Neural progenitor cell (in vitro differentiated cells): ENCODE data around the gene C20orf202. TPM values are rescaled to one million over a fixed set of nuclear protein-coding genes. Genes with fewer than 3 reads are reported as not detected.

Source experiments
- DNase-seq: peaks from one replicate; pipeline ENCODE4 v3.0.0-alpha.2; 2016; ENCODE audit warnings: low spot score
- H2AFZ ChIP-seq: fragments of 200-600 bp; sonication (generic); replicated peaks from 2 replicates; pipeline ENCODE4 v1.6.1; 2016; ENCODE audit warnings: antibody characterized with exemption
- H3F3A ChIP-seq: fragments of 200-600 bp; sonication (generic); 2 replicates; pipeline ENCODE4 v1.6.1; 2016; ENCODE audit warnings: antibody characterized with exemption, low read depth
- H3K27ac ChIP-seq: fragments of 200-600 bp; sonication (generic); 2 replicates; pipeline ENCODE4 v1.5.1; 2016; ENCODE audit warnings: mild to moderate bottlenecking
- H3K27me3 ChIP-seq: fragments of 200-600 bp; sonication (generic); 2 replicates; pipeline ENCODE4 v1.6.1; 2016; ENCODE audit warnings: mild to moderate bottlenecking, moderate library complexity
- H3K36me3 ChIP-seq: fragments of 200-600 bp; sonication (generic); 2 replicates; pipeline ENCODE4 v1.5.1; 2016
- H3K4me1 ChIP-seq: fragments of 200-600 bp; sonication (generic); 2 replicates; pipeline ENCODE4 v1.6.1; 2016; ENCODE audit warnings: mixed run types
- H3K4me2 ChIP-seq: fragments of 200-600 bp; sonication (generic); 2 replicates; pipeline ENCODE4 v1.6.1; 2016
- H3K4me3 ChIP-seq: fragments of 200-600 bp; sonication (generic); 2 replicates; pipeline ENCODE4 v1.5.1; 2016
- H3K79me2 ChIP-seq: fragments of 200-600 bp; sonication (generic); 2 replicates; pipeline ENCODE4 v1.6.1; 2016; ENCODE audit warnings: low read depth
- H3K9ac ChIP-seq: fragments of 200-600 bp; sonication (generic); 2 replicates; pipeline ENCODE4 v1.6.1; 2016
- H3K9me3 ChIP-seq: fragments of 200-600 bp; sonication (generic); 2 replicates; pipeline ENCODE4 v1.5.1; 2016; ENCODE audit warnings: low read depth
- H4K20me1 ChIP-seq: fragments of 200-600 bp; sonication (generic); 2 replicates; pipeline ENCODE4 v1.6.1; 2016; ENCODE audit warnings: low read depth
- H3K27ac Mint-ChIP-seq: 3 replicates; pipeline ENCODE4 v1.8.0; 2021; ENCODE audit warnings: mixed read lengths
- H3K27me3 Mint-ChIP-seq: 2 replicates; pipeline ENCODE4 v1.8.0; 2022; ENCODE audit warnings: low read depth, mild to moderate bottlenecking, inconsistent platforms, moderate library complexity, mixed read lengths; ENCODE audit not compliant: insufficient read depth
- H3K36me3 Mint-ChIP-seq: 3 replicates; pipeline ENCODE4 v1.8.0; 2021; ENCODE audit warnings: mixed read lengths
- H3K4me1 Mint-ChIP-seq: 3 replicates; pipeline ENCODE4 v1.8.0; 2021; ENCODE audit warnings: mixed read lengths
- H3K4me3 Mint-ChIP-seq: 3 replicates; pipeline ENCODE4 v1.8.0; 2021; ENCODE audit warnings: mild to moderate bottlenecking, moderate library complexity, mixed read lengths
- H3K9me3 Mint-ChIP-seq: 3 replicates; pipeline ENCODE4 v1.8.0; 2020; ENCODE audit warnings: mixed read lengths
- EZH2 ChIP-seq: fragments of 200-600 bp; sonication (generic); IDR thresholded peaks from 2 replicates; pipeline ENCODE4 v1.6.1; 2017; ENCODE audit warnings: antibody characterized with exemption, mild to moderate bottlenecking, moderate library complexity
- EZH2phosphoT487 ChIP-seq: fragments of 200-600 bp; sonication (generic); IDR thresholded peaks from 2 replicates; pipeline ENCODE4 v1.6.1; 2017; ENCODE audit warnings: antibody characterized with exemption
- total RNA-seq: library from RNA; depleted of rRNA; stranded (reverse); fragments of >200 nt; gene quantifications from 2 replicates; pipeline ENCODE4 v1.2.3, GENCODE V29; 2015; ENCODE audit warnings: low replicate concordance
- TF ChIP-seq, protein P1 (sequence below): fragments of 200-600 bp; sonication (generic); IDR thresholded peaks from 2 replicates; pipeline ENCODE4 v1.5.1; 2017; ENCODE audit warnings: antibody characterized with exemption, mild to moderate bottlenecking

C20orf202 gene
- total RNA-seq, result not detected in 2 replicates

DNA sequence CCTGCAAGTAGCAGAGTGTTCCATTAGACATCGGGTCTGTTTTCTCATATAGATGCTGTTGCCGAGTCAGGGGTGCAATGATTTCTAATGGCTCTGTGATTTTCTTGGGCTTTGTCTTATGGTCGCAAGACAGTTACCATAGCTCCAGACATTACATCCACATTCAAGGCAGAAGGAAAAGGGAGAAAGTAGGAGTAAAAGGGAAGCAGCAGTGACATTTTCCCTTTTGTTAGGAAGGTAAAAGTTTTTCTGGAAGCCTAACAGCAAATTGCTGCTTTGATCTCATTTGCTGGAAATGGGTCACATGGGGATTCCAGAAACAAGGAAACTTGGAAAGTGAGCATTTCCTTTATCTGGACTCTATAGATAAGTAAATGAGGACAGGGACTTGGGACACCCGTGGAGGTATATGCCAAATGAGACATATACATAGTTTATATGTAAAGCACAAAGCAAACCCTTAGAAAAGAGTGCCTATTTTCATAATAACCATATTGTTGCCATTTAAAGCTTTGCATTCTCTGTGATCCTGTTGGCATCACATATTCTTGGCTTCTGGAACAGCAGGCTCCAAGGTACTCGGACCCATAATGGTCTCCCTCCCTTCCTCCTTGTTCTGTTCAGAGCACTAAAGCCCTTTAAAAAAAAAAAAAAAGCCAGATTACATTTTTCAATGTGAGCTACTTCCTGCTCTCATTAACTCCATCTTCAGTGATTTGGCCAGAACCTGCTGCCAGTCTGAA is at the start of gene C20orf202:
TSS of gene C20orf202 (plus strand) at position 693 of the 743 bp plus-strand sequence. CDS start 132 bp downstream, outside the sequence.
- Mint-ChIP-seq H3K4me3 (no peak within 1 kb of the TSS), H3K27me3 (peaks cover 12% of the 10 kb centered on the region), H3K27ac (no peak within 1 kb of the TSS), H3K9me3 (no peaks in the 10 kb centered on the region), H3K36me3 (no peaks in the 10 kb centered on the region), H3K4me1 (peaks cover 2% of the 10 kb centered on the region)
- H3K9ac ChIP-seq, result no peak within 1 kb of the TSS
- no peaks in the 10 kb centered on the region for H4K20me1 ChIP-seq
- no peaks in the 10 kb centered on the region for H3K79me2 ChIP-seq
- H2AFZ ChIP-seq, result no peak within 1 kb of the TSS
- H3K4me3 ChIP-seq, result no peak within 1 kb of the TSS
- TF ChIP-seq EZH2phosphoT487 (no peak), EZH2 (no peak)
- TF ChIP-seq, protein P1, sequence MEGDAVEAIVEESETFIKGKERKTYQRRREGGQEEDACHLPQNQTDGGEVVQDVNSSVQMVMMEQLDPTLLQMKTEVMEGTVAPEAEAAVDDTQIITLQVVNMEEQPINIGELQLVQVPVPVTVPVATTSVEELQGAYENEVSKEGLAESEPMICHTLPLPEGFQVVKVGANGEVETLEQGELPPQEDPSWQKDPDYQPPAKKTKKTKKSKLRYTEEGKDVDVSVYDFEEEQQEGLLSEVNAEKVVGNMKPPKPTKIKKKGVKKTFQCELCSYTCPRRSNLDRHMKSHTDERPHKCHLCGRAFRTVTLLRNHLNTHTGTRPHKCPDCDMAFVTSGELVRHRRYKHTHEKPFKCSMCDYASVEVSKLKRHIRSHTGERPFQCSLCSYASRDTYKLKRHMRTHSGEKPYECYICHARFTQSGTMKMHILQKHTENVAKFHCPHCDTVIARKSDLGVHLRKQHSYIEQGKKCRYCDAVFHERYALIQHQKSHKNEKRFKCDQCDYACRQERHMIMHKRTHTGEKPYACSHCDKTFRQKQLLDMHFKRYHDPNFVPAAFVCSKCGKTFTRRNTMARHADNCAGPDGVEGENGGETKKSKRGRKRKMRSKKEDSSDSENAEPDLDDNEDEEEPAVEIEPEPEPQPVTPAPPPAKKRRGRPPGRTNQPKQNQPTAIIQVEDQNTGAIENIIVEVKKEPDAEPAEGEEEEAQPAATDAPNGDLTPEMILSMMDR, result no peak
- no peaks in the 10 kb centered on the region for H3K36me3 ChIP-seq
- H3F3A ChIP-seq, result no peaks in the 10 kb centered on the region
- no peaks in the 10 kb centered on the region for H3K9me3 ChIP-seq
- H3K27me3 ChIP-seq, result peaks cover 1% of the 10 kb centered on the region
- no peak for DNase-seq
- H3K4me2 ChIP-seq, result no peak within 1 kb of the TSS
- no peak within 1 kb of the TSS for H3K27ac ChIP-seq
- H3K4me1 ChIP-seq, result no peaks in the 10 kb centered on the region

DNA sequence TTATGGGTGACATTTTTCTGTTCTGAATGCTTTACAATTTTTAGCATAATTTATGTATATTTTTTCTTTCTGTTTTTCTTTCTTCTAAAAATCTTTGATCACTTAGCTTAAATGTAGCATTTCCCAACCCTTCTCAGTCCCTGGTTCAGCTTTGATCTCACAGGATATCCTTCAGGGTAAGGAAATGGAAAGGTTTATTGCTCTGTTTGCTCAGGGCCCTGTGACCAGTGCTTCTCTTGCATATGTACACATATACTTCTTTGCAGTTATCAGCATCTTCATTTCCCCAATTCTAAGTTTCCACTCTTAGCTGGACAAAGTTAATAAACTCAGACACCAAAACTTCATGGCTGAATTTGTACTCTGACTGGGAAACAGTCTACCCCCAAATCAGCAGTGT is 49.0 kb upstream of the C20orf202 start:
- Histone ChIP-seq H3K36me3 (no peaks in the 10 kb centered on the region), H3K9me3 (no peaks in the 10 kb centered on the region), H4K20me1 (peaks cover 18% of the 10 kb centered on the region), H3K4me3 (no peak overlapping the region), H3K9ac (no peak overlapping the region), H3K4me1 (no peaks in the 10 kb centered on the region), H3K27ac (no peak overlapping the region), H3K27me3 (no peaks in the 10 kb centered on the region), H3F3A (no peaks in the 10 kb centered on the region), H3K4me2 (no peak overlapping the region), H3K79me2 (peaks cover 6% of the 10 kb centered on the region), H2AFZ (no peak overlapping the region)
- Mint-ChIP-seq H3K4me1 (no peaks in the 10 kb centered on the region), H3K4me3 (no peak overlapping the region), H3K9me3 (no peaks in the 10 kb centered on the region), H3K27me3 (no peaks in the 10 kb centered on the region), H3K27ac (no peak overlapping the region), H3K36me3 (peaks cover 23% of the 10 kb centered on the region)
- DNase-seq, result no peak
- TF ChIP-seq EZH2phosphoT487 (no peak), EZH2 (no peak)
- TF ChIP-seq, protein P1, result no peak

DNA sequence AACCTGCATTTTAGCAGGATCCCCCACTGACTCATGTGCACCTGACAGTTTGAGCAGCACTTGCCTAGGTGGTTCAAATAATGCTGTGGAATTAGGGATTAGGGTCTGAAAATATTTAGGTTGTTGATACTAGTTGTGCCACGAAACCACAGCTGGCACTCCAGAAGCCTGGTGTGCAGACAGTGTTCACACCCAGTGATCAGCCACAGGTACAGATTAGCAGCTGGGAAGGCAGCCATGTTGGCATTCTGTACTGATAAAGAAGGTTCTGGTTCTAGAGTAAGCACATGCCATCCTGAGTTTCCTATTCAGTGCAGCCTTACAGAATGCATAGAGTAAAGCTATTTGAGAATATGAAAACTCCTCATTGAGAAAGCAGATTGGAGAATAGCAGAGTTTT is 48.6 kb upstream of the C20orf202 start:
- no peaks in the 10 kb centered on the region for H3K9me3 Mint-ChIP-seq
- H3K27me3 ChIP-seq, result no peaks in the 10 kb centered on the region

More for the DNA sequence above, 48.6 kb upstream of the C20orf202 start:
- no peak overlapping the region for H2AFZ ChIP-seq
- Mint-ChIP-seq H3K4me3 (no peak overlapping the region), H3K36me3 (peaks cover 23% of the 10 kb centered on the region), H3K27me3 (no peaks in the 10 kb centered on the region), H3K4me1 (no peaks in the 10 kb centered on the region), H3K27ac (no peak overlapping the region)
- no peak overlapping the region for H3K9ac ChIP-seq
- no peaks in the 10 kb centered on the region for H3K4me1 ChIP-seq
- H3K4me2 ChIP-seq, result no peak overlapping the region
- no peaks in the 10 kb centered on the region for H3K36me3 ChIP-seq
- no peak for TF ChIP-seq EZH2phosphoT487
- TF ChIP-seq, protein P1, result no peak
- no peak for TF ChIP-seq EZH2
- H3K4me3 ChIP-seq, result no peak overlapping the region
- H3K79me2 ChIP-seq, result peaks cover 4% of the 10 kb centered on the region
- no peak for DNase-seq
- no peaks in the 10 kb centered on the region for H3F3A ChIP-seq
- no peaks in the 10 kb centered on the region for H3K9me3 ChIP-seq
- H4K20me1 ChIP-seq, result peaks cover 13% of the 10 kb centered on the region
- no peak overlapping the region for H3K27ac ChIP-seq
